ENCODE measurements around the gene TRIM17. TPM values are rescaled to one million over a fixed set of nuclear protein-coding genes. Genes with fewer than 3 reads are reported as not detected.

TRIM17 gene
- total and polyA plus RNA-seq, 2 experiments from 2014 or later = 11.8 to 17.9 TPM

GRCh38 chr1:228446852-228447251 lies 30.2 kb upstream of the TRIM17 start:
- no peaks in the 10 kb centered on the region for H3K9me3 ChIP-seq (ENCODE audit: low read depth)
- H3K4me1 ChIP-seq (ENCODE audit: low read depth) = no peaks in the 10 kb centered on the region
- no peaks in the 10 kb centered on the region for H3K36me3 ChIP-seq
- no peak overlapping the region for H3K27ac ChIP-seq
- H3K27me3 ChIP-seq = peaks cover 43% of the 10 kb centered on the region
- no peak for DNase-seq (ENCODE audit: low read depth in 1 of 2, low spot score in 1 of 2)
- TF ChIP-seq CTCF (IDR thresholded peaks at IDR 0.05; ENCODE audit: low read depth, low read length) = no peak
- no peak overlapping the region for H3K4me3 ChIP-seq

GRCh38 chr1:228445843-228446650 lies 29.4 kb upstream of the TRIM17 start:
- TF ChIP-seq CTCF (IDR thresholded peaks at IDR 0.05; ENCODE audit: low read depth, low read length) = no peak
- no peak overlapping the region for H3K27ac ChIP-seq
- peak overlapping the region; percentile 18 for H3K4me3 ChIP-seq
- peak; percentile 65 to 82 for DNase-seq (ENCODE audit: low read depth in 1 of 2, low spot score in 1 of 2)
- H3K36me3 ChIP-seq = no peaks in the 10 kb centered on the region
- no peaks in the 10 kb centered on the region for H3K9me3 ChIP-seq (ENCODE audit: low read depth)
- no peaks in the 10 kb centered on the region for H3K4me1 ChIP-seq (ENCODE audit: low read depth)
- peaks cover 43% of the 10 kb centered on the region for H3K27me3 ChIP-seq

DNA sequence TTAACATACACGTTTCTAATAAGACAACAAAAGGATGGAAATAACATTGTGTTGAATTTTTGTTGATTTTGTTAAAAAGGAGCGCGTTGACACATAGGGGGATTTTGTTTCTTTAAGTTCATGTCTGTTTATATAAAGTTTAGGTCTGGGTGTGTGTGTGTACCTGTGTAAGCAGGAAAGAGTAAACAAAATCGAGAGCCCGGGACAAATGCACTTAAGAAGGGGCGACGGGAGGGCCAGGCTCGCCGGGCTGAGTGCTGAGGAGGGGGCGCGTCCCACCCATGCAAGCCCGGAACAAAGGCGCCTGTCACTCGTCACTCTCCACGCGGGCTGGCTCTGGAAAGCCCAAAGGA lies 28.8 kb upstream of the TRIM17 start:
- peaks cover 43% of the 10 kb centered on the region for H3K27me3 ChIP-seq
- no peak for DNase-seq (ENCODE audit: low read depth in 1 of 2, low spot score in 1 of 2)
- H3K4me1 ChIP-seq (ENCODE audit: low read depth) = no peaks in the 10 kb centered on the region
- no peak for TF ChIP-seq CTCF (IDR thresholded peaks at IDR 0.05; ENCODE audit: low read depth, low read length)
- H3K27ac ChIP-seq = no peak overlapping the region
- no peaks in the 10 kb centered on the region for H3K9me3 ChIP-seq (ENCODE audit: low read depth)
- peak overlapping the region; percentile 18 for H3K4me3 ChIP-seq
- no peaks in the 10 kb centered on the region for H3K36me3 ChIP-seq

GRCh38 chr1:228443395-228443794 lies 26.7 kb upstream of the TRIM17 start:
- no peak overlapping the region for H3K4me3 ChIP-seq
- H3K27me3 ChIP-seq = peaks cover 43% of the 10 kb centered on the region
- no peak for DNase-seq (ENCODE audit: low read depth in 1 of 2, low spot score in 1 of 2)

DNA sequence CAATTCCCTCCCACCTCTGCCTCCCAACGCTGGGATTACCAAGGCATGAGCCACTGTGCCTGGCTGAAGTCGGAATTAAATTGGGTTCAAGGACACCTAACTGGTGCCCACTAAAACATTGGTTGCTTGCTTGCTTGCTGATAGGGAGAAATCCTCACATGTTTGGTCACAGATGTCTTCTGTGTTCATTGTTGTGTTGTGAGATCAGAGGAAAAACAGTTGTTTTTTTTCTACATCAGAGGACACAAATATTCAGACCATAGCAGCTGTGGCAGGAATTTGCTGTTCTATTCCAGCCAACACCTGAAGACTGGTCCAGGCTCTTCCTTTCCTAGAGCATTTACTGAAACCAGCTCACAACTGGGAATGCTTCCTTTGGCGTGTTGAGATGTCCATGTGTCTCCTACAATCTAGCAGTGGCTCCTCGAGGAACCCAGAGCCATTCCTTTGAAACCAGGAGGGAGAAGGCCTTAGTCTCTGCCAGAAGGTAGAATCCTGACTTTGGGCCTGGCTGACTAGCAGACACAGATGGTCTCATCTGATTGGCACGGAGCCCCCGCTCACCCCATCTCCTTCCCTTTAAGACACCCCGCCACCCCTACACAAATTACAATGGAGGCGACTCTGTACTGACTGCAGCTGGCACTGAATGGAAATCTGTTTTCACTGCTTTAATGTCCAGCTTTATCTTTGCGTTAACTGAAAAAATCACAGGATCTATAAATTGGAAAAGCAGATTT lies 24.3 kb upstream of the TRIM17 start:
- Histone ChIP-seq H3K4me1 (ENCODE audit: low read depth) (no peaks in the 10 kb centered on the region), H3K9me3 (ENCODE audit: low read depth) (no peaks in the 10 kb centered on the region), H3K27ac (no peak overlapping the region), H3K36me3 (no peaks in the 10 kb centered on the region), H3K27me3 (peaks cover 23% of the 10 kb centered on the region), H3K4me3 (no peak overlapping the region)
- no peak for TF ChIP-seq CTCF (IDR thresholded peaks at IDR 0.05; ENCODE audit: low read depth, low read length)
- no peak for DNase-seq (ENCODE audit: low read depth in 1 of 2, low spot score in 1 of 2)

More at GRCh38 chr1:228443395-228443794, 26.7 kb upstream of the TRIM17 start:
- Histone ChIP-seq H3K4me1 (ENCODE audit: low read depth) (no peaks in the 10 kb centered on the region), H3K9me3 (ENCODE audit: low read depth) (no peaks in the 10 kb centered on the region), H3K27ac (no peak overlapping the region), H3K36me3 (no peaks in the 10 kb centered on the region)
- no peak for TF ChIP-seq CTCF (IDR thresholded peaks at IDR 0.05; ENCODE audit: low read depth, low read length)

Measured in cardiac muscle cell (in vitro differentiated cells and primary cell).